Stimulated activated CD8-positive, alpha-beta memory T cell treated with anti-CD3 and anti-CD28 coated beads, Interleukin-4, amount 100 ng/mL, for 48 hours (primary cell): Measurements from ENCODE around the gene IMMP2L.

Experiments
- DNase-seq: peaks from one replicate; pipeline ENCODE4 v3.0.0-alpha.2; 2020

Gene IMMP2L

GRCh38 chr7:111199643-111200042, 362.6 kb downstream of the IMMP2L start:
- DNase-seq = no peak

DNA sequence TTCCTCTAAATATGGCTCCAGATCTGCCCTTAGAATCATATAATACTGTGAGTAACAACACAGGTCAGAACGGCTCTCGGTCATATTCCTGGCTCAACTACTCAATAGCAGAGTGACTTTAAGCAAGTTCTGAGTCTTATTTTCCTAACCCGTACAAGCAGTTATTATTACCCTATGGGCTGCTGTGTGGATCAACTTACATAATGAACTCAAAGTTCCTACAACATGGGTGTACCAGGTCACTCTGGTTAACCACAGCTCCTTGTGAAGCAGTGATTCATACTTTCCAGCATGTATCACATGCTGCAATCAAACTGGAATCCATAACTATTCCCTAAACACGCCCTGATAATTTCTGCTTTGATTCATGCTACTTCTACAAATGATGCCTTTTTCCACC, 364.0 kb downstream of the IMMP2L start:
- DNase-seq = no peak

DNA sequence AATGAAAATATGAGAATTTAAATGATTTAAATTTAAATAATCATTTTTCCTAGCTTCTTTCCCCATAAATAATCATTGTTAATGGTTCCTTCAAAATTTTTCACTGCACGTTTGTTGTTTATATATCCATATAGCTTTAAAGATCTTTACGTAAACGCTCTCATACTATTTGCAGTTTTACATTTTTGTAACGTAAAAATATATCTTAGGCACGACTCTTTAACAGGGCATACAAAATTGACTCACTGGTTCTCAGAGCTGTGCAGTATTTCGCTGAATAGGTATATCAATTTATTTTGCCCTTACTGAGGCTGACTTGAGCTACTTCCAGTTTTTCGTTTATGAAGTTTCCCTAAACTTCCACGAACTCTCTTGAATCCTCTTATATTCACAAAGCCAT, 365.6 kb downstream of the IMMP2L start:
- no peak for DNase-seq

GRCh38 chr7:111192614-111193413, 369.5 kb downstream of the IMMP2L start:
- no peak for DNase-seq

- DNase-seq = no peak
These were observed 371.5 kb downstream of the IMMP2L start for GRCh38 chr7:111190804-111191203.

- no peak for DNase-seq
These were observed 377.3 kb downstream of the IMMP2L start for GRCh38 chr7:111184987-111185386.

DNA sequence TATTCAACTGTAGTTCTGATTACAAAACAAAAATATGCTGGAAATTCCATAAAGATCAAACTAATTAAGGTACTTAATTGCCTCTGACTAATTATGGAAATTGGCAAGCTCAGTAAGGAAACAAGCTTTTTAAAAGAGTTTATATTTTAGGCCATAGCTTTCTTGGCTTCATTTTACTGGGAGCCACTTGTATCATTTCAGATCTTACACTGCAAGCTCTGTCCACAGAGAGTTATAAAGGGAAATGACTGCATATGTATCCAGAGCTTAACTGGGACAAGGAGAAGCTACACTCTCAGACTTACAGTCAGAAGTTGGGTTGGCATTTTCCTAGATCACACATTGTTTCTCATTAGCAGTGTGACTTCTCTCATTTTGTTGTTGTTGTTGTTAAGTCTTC, 379.0 kb downstream of the IMMP2L start:
- DNase-seq = no peak

- DNase-seq = no peak
These were observed 382.0 kb downstream of the IMMP2L start for GRCh38 chr7:111180338-111180737.

DNA sequence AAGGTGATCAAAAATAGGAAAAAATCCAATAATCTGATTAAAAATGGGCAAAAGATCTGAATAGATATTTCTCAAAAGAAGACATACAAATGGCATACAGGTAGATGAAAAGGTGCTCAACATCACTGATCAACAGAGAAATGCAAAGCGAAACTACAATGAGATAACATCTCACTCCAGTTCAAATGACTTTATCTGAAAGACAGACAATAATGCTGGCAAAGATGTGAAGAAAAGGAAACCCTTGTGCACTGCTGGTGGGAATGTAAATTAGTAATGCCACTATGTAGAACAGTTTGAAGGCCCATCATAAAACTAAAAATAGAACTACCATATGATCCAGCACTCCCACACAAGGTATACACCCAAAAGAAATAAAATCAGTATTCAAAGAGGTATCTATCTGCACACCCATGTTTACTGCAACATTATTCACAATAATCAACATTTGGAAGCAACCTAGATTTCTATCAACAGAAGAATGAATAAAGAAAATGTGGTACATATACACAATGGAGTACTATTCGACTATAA, 386.3 kb downstream of the IMMP2L start:
- no peak for DNase-seq

GRCh38 chr7:111174510-111174909, 387.8 kb downstream of the IMMP2L start:
- no peak for DNase-seq

- DNase-seq = no peak
These were observed 388.3 kb downstream of the IMMP2L start for GRCh38 chr7:111173990-111174389.

DNA sequence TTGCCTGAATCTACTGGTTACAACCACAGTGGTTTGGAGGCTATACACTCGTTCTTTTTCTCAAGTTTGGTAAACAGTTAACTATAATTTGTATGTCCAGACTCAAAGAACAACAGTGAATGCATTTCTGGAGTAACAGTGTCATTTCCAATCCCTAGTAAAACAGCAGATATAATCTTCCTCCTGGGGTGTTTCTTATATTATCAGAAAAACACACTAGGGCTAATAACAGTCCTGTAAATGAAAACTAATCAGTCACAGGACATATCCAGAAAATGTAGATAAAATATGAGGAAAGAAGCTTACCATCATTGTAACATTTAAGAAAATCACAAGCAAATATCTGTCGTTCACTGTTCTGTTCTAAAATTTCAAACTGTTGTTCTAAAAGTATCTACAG, 388.8 kb downstream of the IMMP2L start:
- no peak for DNase-seq

- DNase-seq = no peak
These were observed 389.6 kb downstream of the IMMP2L start for GRCh38 chr7:111172564-111173257.

GRCh38 chr7:111168182-111168581, 394.1 kb downstream of the IMMP2L start:
- DNase-seq = no peak

- DNase-seq = no peak
These were observed 397.9 kb downstream of the IMMP2L start for GRCh38 chr7:111164442-111164841.

DNA sequence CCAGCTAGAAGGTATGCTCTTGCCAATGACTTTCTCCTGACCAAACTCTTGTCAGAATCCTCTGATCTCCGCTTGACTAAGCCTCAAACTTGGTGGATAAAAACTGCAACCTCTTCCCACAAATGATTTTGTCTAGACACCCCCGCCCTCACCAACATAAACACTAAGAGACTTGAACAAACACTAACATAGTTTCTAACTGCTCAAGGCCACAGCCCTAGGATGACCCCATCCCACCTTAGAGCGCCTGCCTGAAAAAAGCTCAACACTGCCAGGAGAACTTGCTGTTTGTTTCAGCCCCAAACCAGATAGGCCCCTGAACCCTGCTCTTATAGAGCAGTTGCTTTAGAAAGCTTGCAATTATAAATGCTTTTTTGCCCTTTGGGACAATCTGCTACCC, 399.6 kb downstream of the IMMP2L start:
- DNase-seq = no peak

DNA sequence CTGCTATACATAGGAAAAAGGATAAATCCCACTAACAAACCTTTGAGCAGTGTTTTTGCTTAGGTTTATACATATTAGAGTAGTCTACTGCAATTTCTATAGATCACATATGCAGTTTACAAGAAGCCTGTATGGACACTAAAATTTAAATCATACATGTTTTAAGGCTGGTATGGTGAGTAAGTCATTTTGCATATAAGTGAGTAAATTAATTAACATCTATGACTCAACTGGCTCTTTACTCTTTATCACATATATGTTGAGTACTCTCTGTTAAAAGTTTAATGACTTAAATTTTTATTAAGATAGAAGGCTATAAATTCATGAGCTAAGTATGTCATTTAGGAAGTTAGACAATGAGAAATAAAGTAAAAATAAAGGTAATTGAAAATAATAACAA, 402.0 kb downstream of the IMMP2L start:
- no peak for DNase-seq

GRCh38 chr7:111159426-111159825, 402.9 kb downstream of the IMMP2L start:
- no peak for DNase-seq

DNA sequence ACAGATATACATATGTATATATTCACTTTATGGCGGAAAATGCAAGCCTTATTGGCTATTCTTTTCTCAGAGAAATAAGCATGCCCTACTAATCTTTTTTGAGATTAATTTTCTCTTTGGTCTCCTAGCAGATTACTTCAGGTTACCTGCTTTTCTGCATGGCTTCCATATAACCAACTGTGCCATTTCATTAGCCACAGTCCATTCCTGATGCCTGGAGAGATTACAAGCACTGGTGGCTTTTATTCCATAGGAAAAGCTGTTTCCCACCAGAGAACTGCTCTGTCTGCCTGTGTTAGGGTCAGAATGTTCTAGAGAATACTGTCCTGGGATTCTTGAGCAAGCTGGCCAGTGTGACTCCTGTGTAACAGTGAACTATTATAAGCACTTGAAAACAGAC, 411.6 kb downstream of the IMMP2L start:
- DNase-seq = no peak

- no peak for DNase-seq
These were observed 414.4 kb downstream of the IMMP2L start for GRCh38 chr7:111147708-111148533.

GRCh38 chr7:111146136-111146535, 416.2 kb downstream of the IMMP2L start:
- no peak for DNase-seq

DNA sequence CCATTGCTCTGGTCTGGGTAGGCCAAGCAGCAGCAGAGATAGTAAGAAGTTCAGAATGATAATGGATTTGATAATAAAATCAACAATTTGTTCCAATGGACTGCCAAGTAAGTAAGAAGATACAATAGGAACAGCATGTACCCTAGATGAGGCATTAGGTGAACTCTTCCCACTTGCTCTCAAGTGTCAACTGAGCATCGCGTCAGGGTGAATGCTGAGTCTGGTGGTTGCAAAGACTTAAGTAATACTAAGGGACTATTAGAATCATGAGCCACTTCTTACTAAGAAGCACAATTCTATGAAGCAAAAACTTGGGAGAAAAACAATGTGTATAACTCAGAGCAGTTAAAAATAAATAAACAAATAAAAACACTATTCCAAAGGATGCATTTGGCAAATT, 416.8 kb downstream of the IMMP2L start:
- DNase-seq = no peak

GRCh38 chr7:111140091-111140865, 422.0 kb downstream of the IMMP2L start:
- DNase-seq = no peak
